SH-SY5Y (cell line): Measurements from ENCODE around the gene GAS2.

Source experiments
- GATA2 ChIP-seq: IDR thresholded peaks from 2 replicates; pipeline ENCODE4 v1.6.1; 2011; ENCODE audit warnings: mild to moderate bottlenecking, low read depth, low read length
- GATA3 ChIP-seq: IDR thresholded peaks from 2 replicates; pipeline ENCODE4 v1.6.1; 2011; ENCODE audit warnings: low read depth, mild to moderate bottlenecking, low read length, moderate library complexity

GAS2 gene

DNA sequence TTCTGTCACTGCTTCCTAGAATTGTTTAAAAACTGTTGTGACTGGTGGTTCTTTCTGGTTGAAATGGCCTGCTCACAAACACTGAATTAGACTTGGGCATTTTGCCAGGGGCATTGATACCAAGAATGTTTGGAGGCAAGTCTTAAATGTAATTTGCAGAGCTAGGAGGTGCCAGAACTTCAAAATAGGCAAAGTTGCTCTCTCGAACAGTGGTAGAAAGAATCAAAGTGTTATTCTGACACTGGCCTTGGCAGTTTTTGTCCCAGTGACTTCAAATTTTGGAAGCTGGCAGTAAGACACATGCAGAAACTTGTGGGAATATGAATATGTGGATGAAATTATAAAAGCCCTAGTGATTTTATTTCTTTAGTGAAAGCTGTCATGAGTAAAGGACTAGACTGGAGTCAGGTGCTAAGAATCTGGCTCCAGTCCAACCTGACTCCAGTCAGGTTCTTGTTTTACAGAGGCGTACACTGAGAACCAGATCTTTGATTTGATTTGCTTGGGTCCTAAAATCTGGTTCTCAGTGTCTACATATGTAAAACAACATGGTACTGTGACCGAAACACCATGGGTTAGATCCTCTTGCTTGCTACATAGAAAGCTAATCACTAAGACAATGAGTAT is 142.3 kb downstream of the GAS2 start:
- TF ChIP-seq GATA2 (no peak), GATA3 (no peak)

DNA sequence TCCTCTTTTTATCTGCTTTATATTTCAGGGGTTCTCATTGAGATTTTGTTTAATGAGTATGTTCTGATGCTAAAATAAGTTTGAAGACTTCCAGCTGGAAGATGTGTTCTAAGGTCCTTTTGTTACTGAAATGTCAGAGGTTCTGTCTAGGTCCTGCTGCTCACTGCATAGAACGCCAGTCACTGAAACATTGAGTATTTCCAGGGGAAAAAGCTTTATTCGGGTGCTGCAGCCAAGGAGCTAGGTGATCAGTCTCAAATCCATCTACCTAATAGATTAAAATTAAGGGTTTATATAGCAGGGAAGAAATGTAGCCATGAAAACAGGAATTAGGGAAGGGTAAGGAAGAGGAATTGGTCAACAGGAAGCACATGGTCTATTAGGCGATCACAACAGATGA is 143.5 kb downstream of the GAS2 start:
- TF ChIP-seq GATA2 (no peak), GATA3 (no peak)

DNA sequence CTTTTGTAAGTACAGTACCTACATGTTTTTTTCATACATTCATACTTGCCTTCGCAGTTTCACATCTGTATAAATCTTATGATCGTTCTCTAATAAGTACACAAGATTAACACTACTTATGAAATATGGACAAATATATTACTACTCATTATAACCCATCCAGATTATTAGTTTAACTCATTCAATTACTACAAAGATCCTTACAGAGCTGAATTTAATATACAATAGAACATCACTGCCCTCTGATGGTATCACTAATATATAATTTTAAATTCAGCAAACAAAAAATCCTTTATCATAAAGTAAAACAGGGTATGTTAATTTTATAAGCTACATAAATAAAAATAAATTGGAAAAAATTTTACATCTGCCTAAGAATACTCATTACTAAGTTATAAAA is 155.8 kb downstream of the GAS2 start:
- TF ChIP-seq GATA2 (no peak), GATA3 (no peak)

DNA sequence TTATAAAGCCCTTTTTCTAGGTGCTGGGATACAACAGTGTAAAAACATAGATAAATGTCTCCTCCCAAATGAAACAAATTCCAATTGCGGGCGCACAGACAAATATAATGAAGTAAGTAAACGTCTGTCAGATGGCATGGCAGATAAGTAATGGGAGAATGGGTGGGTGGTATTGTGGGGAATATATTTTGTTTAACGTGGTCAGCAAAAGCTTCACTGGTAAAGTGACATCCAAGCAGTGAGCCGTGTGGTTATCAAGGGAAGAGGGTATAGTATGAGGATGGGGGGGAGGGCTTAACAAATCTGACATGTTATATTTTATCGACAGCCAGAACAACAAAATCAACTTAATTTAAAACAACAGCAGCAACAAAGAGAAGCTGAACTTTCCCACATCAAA is 162.0 kb downstream of the GAS2 start:
- TF ChIP-seq GATA2 (peak; percentile 60), GATA3 (peak; percentile 42; the same call in 1 of the 2 replicates)

DNA sequence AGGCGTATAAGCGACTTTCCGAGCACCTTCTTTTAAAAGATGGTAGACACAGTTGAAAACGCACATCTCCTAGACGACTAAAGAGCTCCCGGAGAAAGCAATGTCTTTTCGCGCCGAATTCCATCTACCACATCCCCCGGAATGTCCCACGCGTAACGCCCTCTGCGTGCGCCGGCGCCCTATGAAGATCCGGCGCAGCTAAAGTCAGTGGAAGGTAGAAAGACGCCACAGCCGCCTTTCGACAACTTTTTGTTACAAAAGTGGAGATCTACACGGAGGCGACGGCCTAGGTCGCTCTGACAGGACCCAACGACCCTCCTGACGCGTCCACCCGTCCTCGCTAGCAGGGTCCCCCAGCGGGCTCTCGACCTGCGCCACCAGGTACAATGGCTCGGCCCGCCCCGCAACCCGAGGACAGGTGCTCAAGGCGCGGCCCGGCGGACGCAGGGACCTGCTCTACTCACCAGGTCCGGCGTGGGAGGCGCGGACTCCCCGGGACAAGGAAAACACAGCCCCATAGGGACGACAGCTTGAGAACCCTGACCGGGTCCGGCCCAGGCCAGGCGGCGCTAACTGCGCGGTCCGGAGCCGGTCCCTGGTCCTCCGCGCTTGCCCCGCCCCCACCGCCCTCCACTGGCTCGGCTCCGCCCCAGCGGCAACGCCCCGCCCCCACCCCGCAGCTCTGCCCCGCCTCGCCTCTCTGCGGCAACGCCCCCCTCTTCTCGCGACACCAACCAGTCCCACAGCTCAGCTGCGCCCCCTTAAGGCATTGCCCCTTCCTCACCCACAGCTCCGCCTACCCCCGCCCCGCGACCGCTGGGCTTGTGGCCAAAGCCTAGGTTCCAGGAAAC is 163.0 kb downstream of the GAS2 start, which contains the start of gene SVIP:
TSS of gene SVIP (minus strand) at position 571 of the 851 bp plus-strand sequence. CDS start at position 518, 53 bp downstream.
- TF ChIP-seq GATA3: no peak
- TF ChIP-seq GATA2: no peak

DNA sequence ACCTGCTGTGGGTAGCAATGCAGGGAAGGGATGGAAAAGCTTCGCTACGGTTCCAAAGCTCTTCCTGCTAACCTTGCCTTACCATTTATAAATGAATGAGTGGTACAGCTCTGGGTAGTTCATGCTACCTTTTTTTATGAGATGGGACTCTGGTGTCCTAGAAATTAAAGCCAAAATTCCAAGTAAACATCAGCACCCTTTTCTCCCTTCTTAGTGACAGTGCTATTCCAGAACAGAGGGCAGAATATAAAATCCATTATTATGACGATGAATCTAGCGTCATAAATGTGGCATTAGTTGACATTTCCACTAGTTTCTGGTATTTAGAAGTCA is 163.6 kb downstream of the GAS2 start:
- TF ChIP-seq GATA2: no peak
- no peak for TF ChIP-seq GATA3

DNA sequence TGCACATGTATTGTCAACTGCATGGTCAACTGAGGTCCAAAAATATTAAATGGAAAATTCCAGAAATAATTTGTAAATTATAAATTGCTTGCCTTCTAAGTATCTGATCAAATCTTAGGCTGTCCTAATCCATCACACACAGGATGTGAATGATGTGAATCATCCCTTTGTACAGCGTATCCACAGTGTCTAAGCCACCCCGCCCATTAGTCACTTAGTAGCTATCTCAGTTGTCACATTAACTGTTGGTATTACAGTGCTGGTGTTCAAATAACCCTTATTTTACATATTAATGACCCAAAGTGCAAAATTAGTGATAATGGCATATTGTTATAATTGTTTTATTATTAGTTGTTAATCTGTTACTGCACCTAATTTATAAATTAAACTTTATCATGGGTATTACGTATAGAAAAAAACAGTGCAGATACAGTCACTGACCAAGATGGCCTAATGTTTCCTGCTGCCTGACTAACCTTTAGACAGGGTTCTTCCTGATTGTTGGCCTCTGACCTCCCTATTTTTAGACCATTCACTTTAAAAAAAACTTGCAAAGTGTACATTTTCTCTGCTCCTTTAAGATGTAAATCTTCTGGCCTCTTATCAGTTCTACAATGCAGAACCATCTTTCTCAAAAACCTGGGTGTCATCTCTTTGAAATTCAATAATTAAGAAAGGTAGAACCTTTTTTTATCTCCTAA is 166.1 kb downstream of the GAS2 start:
- TF ChIP-seq GATA2 (no peak), GATA3 (no peak)

DNA sequence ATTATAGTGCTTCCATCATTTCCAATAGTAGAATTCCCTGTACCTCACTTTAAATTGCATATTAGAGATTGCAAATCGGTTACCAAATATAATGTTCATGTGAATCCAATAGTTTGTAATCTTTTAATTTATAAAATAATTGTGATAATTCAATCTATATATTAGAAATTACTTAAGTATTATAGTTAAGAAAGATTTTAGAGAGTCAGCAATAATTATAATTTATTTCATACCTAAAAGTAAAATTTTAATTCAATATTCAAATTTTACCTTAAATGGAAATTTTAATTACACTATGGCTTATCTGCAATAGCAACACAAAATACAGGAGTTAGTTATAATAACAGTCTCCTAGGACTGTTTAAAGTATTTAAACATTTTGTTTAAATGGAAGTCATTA is 180.3 kb downstream of the GAS2 start:
- TF ChIP-seq GATA2: no peak
- no peak for TF ChIP-seq GATA3

DNA sequence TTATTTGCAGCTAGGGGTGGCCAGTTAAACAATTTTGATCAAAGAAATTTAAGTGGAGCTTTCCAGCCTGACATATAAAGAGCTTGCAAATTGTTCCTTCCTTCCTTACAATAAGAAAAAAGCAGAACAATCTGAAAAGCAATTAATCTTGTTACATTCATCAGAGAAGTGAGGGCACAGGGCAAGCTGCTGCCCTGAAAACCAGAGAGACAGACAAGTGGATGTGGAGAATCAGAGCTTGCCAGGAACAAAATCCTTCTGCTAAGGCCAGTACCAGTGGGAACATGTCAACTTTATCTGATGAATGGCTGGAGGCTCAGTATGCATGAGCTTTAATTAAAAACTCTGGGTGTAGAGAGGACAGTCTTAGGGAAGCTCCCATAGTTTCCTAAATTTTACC is 185.1 kb downstream of the GAS2 start:
- no peak for TF ChIP-seq GATA2
- no peak for TF ChIP-seq GATA3

DNA sequence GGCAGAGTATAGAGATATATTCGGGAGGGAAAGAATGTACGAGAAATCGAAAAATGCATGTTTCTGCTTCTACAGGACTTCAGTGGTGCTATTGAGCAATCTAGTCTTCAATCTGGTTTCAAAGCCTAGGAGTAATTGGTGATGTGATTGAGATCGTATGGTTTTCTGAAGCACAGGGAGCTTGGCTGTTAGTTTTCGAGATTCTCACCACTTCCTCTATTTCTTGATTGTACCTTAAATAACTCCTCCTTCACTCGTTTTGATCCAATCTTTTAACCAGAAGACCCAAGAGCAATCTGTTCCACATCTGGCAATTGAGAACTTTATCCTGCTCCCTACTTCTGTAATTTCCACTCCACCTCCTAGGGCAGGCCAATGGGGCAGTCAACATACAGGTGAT is 193.3 kb downstream of the GAS2 start:
- TF ChIP-seq GATA3 (no peak), GATA2 (no peak)

DNA sequence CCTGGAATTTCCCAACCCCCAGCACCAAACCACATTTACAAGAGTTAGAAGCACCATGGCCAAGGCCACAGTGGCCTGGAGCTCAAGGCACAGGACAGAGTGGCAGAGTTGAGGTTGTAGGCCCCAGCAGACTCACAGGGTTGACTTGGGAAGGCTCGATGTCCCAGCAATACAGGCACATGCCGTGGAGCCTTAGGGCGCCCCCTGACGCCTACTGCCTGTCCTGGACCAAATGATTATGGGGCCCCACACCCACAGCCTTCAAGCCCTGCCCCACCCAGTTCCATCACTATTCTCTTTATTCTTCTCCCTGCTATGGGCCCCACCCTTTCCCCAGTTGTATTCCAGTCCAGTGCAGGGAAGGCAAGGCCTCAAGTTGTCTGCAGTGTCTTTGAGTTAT is 193.8 kb downstream of the GAS2 start, which contains the start of gene CCDC179:
TSS of gene CCDC179 (minus strand) at position 234 of the 400 bp plus-strand sequence. CDS start at position 181, 53 bp downstream.
- no peak for TF ChIP-seq GATA2
- no peak for TF ChIP-seq GATA3
